OCI-LY7 (cell line): ENCODE data around the gene LYVE1. TPM values are rescaled to one million over a fixed set of nuclear protein-coding genes. Genes with fewer than 3 reads are reported as not detected.

ENCODE experiments used
- BruUV-seq: library from RNA; stranded (reverse); fragments of 400-500 nt; replicated peaks from 2 replicates; lab custom pipeline; 2021; lab: Mats Ljungman, UMichigan
- CTCF ChIA-PET: fragments of 300-600 bp; sonication (Branson Sonifier 250); formaldehyde crosslinking; loops from one replicate; lab custom pipeline; 2022; ENCODE audit warnings: antibody characterized with exemption; ENCODE audit not compliant: unreplicated experiment; lab: Charles Lee
- POLR2A ChIA-PET: fragments of 300-600 bp; sonication (Branson Sonifier 250); formaldehyde crosslinking; loops from one replicate; lab custom pipeline; 2022; ENCODE audit warnings: antibody characterized with exemption; lab: Charles Lee
- DNase-seq: peaks from one replicate; pipeline ENCODE4 v3.0.0-alpha.2; 2015; ENCODE audit warnings: low spot score
- H2AFZ ChIP-seq: fragments of 200-600 bp; sonication (generic), shearing (Covaris generic); 2 replicates; pipeline ENCODE4 v1.6.1; 2014; ENCODE audit warnings: mild to moderate bottlenecking, antibody characterized with exemption, low read length, moderate library complexity
- H3K27ac ChIP-seq: fragments of 200-600 bp; sonication (generic); 2 replicates; pipeline ENCODE4 v1.5.1; 2014; ENCODE audit warnings: mixed run types, low read depth, mild to moderate bottlenecking, moderate library complexity, low read length, inconsistent platforms; ENCODE audit not compliant: poor library complexity, severe bottlenecking
- H3K36me3 ChIP-seq: fragments of 200-600 bp; sonication (generic); 2 replicates; pipeline ENCODE4 v1.6.1; 2014; ENCODE audit warnings: mild to moderate bottlenecking, antibody characterized with exemption, low read length, moderate library complexity, mixed read lengths; ENCODE audit not compliant: insufficient read depth
- H3K4me1 ChIP-seq: fragments of 200-600 bp; sonication (generic); 2 replicates; pipeline ENCODE4 v1.5.1; 2014; ENCODE audit warnings: mild to moderate bottlenecking, low read length; ENCODE audit not compliant: insufficient read depth, poor library complexity, severe bottlenecking
- H3K4me2 ChIP-seq: fragments of 200-600 bp; sonication (generic); 2 replicates; pipeline ENCODE4 v1.6.1; 2014; ENCODE audit warnings: mild to moderate bottlenecking, low read length
- H3K4me3 ChIP-seq: fragments of 200-600 bp; sonication (generic); 2 replicates; pipeline ENCODE4 v1.5.1; 2014; ENCODE audit warnings: mild to moderate bottlenecking, low read depth, low read length; ENCODE audit not compliant: poor library complexity, severe bottlenecking
- H3K79me2 ChIP-seq: fragments of 200-600 bp; sonication (generic); 2 replicates; pipeline ENCODE4 v1.6.1; 2016; ENCODE audit warnings: low read depth, mild to moderate bottlenecking, low read length, moderate library complexity, mixed read lengths; ENCODE audit not compliant: insufficient read depth
- H3K9me2 ChIP-seq: fragments of 200-600 bp; sonication (generic); 2 replicates; pipeline ENCODE4 v1.6.1; 2016; ENCODE audit warnings: mild to moderate bottlenecking, low read length, mixed read lengths; ENCODE audit not compliant: insufficient read depth
- H3K9me3 ChIP-seq: fragments of 200-600 bp; sonication (generic); 2 replicates; pipeline ENCODE4 v1.6.1; 2014; ENCODE audit warnings: mild to moderate bottlenecking, mixed run types, low read length, mixed read lengths
- H4K20me1 ChIP-seq: fragments of 200-600 bp; sonication (generic); 2 replicates; pipeline ENCODE4 v1.6.1; 2014; ENCODE audit warnings: mild to moderate bottlenecking, antibody characterized with exemption, low read length, moderate library complexity, mixed read lengths; ENCODE audit not compliant: insufficient read depth
- EZH2phosphoT487 ChIP-seq: fragments of 200-600 bp; sonication (generic); IDR thresholded peaks from 2 replicates; pipeline ENCODE4 v1.6.1; 2018; ENCODE audit warnings: low read depth, borderline replicate concordance, mild to moderate bottlenecking, mixed run types, antibody characterized with exemption, low read length, moderate library complexity, mixed read lengths
- intact Hi-C: fragments of 100-400 bp; cut with micrococcal nuclease; formaldehyde crosslinking; loops from one replicate; pipeline ENCODE4 v1.10.0; 2022; ENCODE audit not compliant: unreplicated experiment
- total RNA-seq, 2 experiments: library from RNA; depleted of rRNA in 1 of 2; stranded (reverse); fragments of >200 nt in 1 of 2; shearing (Covaris generic) in 1 of 2; gene quantifications; 2 replicates each; pipeline ENCODE4 v1.2.3, GENCODE V29; 2014 to 2022
- TF ChIP-seq, protein P1 (sequence below): fragments of 200-600 bp; sonication (generic); conservative IDR thresholded peaks from 2 replicates; pipeline ENCODE4 v1.5.1; 2014; ENCODE audit warnings: mild to moderate bottlenecking, antibody characterized with exemption, low read length, moderate library complexity, mixed read lengths

The LYVE1 gene
- total RNA-seq, 2 experiments from 2014 or later = not detected

- no peaks in the 10 kb centered on the region for H3K9me2 ChIP-seq
- H4K20me1 ChIP-seq = no peaks in the 10 kb centered on the region
- TF ChIP-seq, protein P1, sequence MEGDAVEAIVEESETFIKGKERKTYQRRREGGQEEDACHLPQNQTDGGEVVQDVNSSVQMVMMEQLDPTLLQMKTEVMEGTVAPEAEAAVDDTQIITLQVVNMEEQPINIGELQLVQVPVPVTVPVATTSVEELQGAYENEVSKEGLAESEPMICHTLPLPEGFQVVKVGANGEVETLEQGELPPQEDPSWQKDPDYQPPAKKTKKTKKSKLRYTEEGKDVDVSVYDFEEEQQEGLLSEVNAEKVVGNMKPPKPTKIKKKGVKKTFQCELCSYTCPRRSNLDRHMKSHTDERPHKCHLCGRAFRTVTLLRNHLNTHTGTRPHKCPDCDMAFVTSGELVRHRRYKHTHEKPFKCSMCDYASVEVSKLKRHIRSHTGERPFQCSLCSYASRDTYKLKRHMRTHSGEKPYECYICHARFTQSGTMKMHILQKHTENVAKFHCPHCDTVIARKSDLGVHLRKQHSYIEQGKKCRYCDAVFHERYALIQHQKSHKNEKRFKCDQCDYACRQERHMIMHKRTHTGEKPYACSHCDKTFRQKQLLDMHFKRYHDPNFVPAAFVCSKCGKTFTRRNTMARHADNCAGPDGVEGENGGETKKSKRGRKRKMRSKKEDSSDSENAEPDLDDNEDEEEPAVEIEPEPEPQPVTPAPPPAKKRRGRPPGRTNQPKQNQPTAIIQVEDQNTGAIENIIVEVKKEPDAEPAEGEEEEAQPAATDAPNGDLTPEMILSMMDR = no peak
- no peak for TF ChIP-seq EZH2phosphoT487
- intact Hi-C loops = no loop called here
- no TSS peak for BruUV-seq
- CTCF ChIA-PET = interaction anchor here (0.6 to 1.5 kb wide), 2 partner anchors 11 to 60 kb away, joined by 3 to 5 read pairs; partner anchors contain the start of gene RNF141
- no peak overlapping the region for H3K27ac ChIP-seq
- no peaks in the 10 kb centered on the region for H3K36me3 ChIP-seq
- no peak overlapping the region for H2AFZ ChIP-seq
- H3K9me3 ChIP-seq = no peaks in the 10 kb centered on the region
- no peak for DNase-seq
- H3K4me2 ChIP-seq = no peak overlapping the region
- no peak overlapping the region for H3K4me3 ChIP-seq
- H3K4me1 ChIP-seq = no peaks in the 10 kb centered on the region
- no peaks in the 10 kb centered on the region for H3K79me2 ChIP-seq
- POLR2A ChIA-PET = no interaction called here
Measured at GRCh38 chr11:10551845-10552352, 16.6 kb downstream of the LYVE1 start.

DNA sequence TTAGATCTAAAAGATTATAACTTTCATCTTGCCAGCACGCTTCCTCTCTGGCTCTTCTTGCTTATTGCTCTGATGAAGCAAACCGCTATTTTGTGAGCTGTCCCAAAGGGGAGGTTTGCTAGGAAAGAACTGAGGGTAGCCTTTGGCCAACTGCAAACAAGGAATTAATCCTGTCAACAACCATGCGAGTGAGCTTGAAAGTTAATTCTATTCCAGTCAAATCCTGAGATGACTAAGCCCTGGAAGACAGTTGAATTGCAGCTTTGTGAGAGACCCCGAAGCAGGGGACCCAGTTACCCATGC, 17.2 kb downstream of the LYVE1 start:
- TF ChIP-seq, protein P1 = no peak
- TF ChIP-seq EZH2phosphoT487 = no peak
- H3K4me2 ChIP-seq = no peak overlapping the region
- H2AFZ ChIP-seq = no peak overlapping the region
- H3K4me3 ChIP-seq = no peak overlapping the region
- ChIA-PET POLR2A (no interaction called here), CTCF (interaction anchor here (1.5 kb wide), 1 partner anchor 10 kb away, joined by 5 read pairs; the partner anchor contains the start of gene RNF141)
- no peaks in the 10 kb centered on the region for H3K9me2 ChIP-seq
- H3K79me2 ChIP-seq = no peaks in the 10 kb centered on the region
- intact Hi-C loops = no loop called here
- H3K9me3 ChIP-seq = no peaks in the 10 kb centered on the region
- no TSS peak for BruUV-seq
- no peaks in the 10 kb centered on the region for H3K4me1 ChIP-seq
- H3K36me3 ChIP-seq = no peaks in the 10 kb centered on the region
- H3K27ac ChIP-seq = no peak overlapping the region
- no peaks in the 10 kb centered on the region for H4K20me1 ChIP-seq
- DNase-seq = no peak

DNA sequence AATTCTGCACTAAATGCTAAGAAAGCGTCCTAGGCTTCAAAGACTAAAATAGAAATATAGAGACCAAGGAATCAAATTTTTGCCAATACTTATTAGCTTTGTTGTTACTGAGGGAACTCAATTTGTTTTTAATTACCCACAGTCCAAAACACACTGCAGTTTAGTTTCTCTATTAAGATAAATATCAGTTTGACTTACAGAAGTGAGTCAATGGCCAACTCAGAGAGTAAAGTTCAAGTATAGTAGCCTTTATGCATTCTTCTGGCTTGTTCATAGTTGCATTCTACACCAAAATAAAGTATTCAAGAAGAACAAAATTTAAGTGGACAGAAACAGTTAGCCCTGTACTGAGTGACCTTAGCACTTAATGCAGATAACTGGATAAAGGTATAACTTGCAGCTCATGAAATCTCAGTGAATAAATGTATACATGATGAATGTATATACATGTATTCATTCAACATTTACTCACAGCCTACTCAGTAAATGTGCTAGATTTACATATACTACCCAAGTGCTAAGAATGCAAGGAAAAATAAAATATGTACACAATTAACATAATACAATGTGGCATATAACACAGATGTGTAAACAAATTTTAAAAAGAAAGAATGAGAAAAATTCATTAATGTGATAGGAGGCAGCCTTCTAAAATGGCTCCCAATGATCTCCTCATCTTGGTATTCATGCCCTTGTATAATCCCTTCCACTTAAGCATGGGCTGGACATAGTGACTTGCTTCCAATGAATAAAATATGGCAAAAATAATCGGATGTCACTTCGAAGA, 17.8 kb downstream of the LYVE1 start:
- Histone ChIP-seq H3K4me2 (no peak overlapping the region), H3K9me3 (no peaks in the 10 kb centered on the region), H3K27ac (no peak overlapping the region), H4K20me1 (no peaks in the 10 kb centered on the region), H3K4me1 (no peaks in the 10 kb centered on the region), H3K36me3 (no peaks in the 10 kb centered on the region), H3K79me2 (no peaks in the 10 kb centered on the region), H2AFZ (no peak overlapping the region), H3K4me3 (no peak overlapping the region), H3K9me2 (no peaks in the 10 kb centered on the region)
- no peak for DNase-seq
- TF ChIP-seq, protein P1 = no peak
- no peak for TF ChIP-seq EZH2phosphoT487
- intact Hi-C loops = no loop called here
- BruUV-seq = no TSS peak
- POLR2A ChIA-PET = interaction anchor here (0.6 kb wide), 1 partner anchor 112 kb away, joined by 3 read pairs; no protein-coding TSS in a partner anchor
- CTCF ChIA-PET = interaction anchor here (1.5 kb wide), 1 partner anchor 10 kb away, joined by 5 read pairs; the partner anchor contains the start of gene RNF141
